ENCODE results near the gene ESRRA. TPM values are rescaled to one million over a fixed set of nuclear protein-coding genes. Genes with fewer than 3 reads are reported as not detected.
A peak's percentile ranks its signal among the peaks of the same experiment; 100 is the strongest.

Gene ESRRA
- total and polyA plus RNA-seq, 2 of the 13 experiments (the other 11 are each of a cell fraction or from before 2014, with no cell fraction given): 18.1 to 36.3 TPM

- TF ChIP-seq MAX (IDR thresholded peaks at IDR 0.05): peak; percentile 56
- TF ChIP-seq GZF1 (CRISPR knock-in tag; IDR thresholded peaks at IDR 0.05): no peak
- no peak for TF ChIP-seq GLMP (CRISPR knock-in tag; IDR thresholded peaks at IDR 0.05; ENCODE audit: borderline replicate concordance)
- TF ChIP-seq, protein P1, sequence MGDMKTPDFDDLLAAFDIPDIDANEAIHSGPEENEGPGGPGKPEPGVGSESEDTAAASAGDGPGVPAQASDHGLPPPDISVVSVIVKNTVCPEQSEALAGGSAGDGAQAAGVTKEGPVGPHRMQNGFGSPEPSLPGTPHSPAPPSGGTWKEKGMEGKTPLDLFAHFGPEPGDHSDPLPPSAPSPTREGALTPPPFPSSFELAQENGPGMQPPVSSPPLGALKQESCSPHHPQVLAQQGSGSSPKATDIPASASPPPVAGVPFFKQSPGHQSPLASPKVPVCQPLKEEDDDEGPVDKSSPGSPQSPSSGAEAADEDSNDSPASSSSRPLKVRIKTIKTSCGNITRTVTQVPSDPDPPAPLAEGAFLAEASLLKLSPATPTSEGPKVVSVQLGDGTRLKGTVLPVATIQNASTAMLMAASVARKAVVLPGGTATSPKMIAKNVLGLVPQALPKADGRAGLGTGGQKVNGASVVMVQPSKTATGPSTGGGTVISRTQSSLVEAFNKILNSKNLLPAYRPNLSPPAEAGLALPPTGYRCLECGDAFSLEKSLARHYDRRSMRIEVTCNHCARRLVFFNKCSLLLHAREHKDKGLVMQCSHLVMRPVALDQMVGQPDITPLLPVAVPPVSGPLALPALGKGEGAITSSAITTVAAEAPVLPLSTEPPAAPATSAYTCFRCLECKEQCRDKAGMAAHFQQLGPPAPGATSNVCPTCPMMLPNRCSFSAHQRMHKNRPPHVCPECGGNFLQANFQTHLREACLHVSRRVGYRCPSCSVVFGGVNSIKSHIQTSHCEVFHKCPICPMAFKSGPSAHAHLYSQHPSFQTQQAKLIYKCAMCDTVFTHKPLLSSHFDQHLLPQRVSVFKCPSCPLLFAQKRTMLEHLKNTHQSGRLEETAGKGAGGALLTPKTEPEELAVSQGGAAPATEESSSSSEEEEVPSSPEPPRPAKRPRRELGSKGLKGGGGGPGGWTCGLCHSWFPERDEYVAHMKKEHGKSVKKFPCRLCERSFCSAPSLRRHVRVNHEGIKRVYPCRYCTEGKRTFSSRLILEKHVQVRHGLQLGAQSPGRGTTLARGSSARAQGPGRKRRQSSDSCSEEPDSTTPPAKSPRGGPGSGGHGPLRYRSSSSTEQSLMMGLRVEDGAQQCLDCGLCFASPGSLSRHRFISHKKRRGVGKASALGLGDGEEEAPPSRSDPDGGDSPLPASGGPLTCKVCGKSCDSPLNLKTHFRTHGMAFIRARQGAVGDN (CRISPR knock-in tag; IDR thresholded peaks at IDR 0.05): peak; percentile 87
- no peak for TF ChIP-seq ZFP36L2 (CRISPR knock-in tag; IDR thresholded peaks at IDR 0.05)
- TF ChIP-seq, protein P2, sequence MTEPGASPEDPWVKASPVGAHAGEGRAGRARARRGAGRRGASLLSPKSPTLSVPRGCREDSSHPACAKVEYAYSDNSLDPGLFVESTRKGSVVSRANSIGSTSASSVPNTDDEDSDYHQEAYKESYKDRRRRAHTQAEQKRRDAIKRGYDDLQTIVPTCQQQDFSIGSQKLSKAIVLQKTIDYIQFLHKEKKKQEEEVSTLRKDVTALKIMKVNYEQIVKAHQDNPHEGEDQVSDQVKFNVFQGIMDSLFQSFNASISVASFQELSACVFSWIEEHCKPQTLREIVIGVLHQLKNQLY (CRISPR knock-in tag; IDR thresholded peaks at IDR 0.05): no peak
- peak; percentile 79 for TF ChIP-seq CREB1 (IDR thresholded peaks at IDR 0.05)
- TF ChIP-seq CREB1 (CRISPR knock-in tag; IDR thresholded peaks at IDR 0.05): peak; percentile 96
- 0 out of 2 replicates have a peak, but pooled peaks have one; percentile 1 for TF ChIP-seq ZNF230 (CRISPR knock-in tag; IDR thresholded peaks at IDR 0.05)
- no peak for TF ChIP-seq ZBTB20 (CRISPR knock-in tag; IDR thresholded peaks at IDR 0.05; ENCODE audit: borderline replicate concordance, low read depth)
- TF ChIP-seq MTERF4 (CRISPR knock-in tag; IDR thresholded peaks at IDR 0.05): no peak
- TF ChIP-seq ZNF672 (CRISPR knock-in tag; IDR thresholded peaks at IDR 0.05): no peak
- no peak for TF ChIP-seq ZNF737 (CRISPR knock-in tag; IDR thresholded peaks at IDR 0.05; ENCODE audit: borderline replicate concordance)
- peak; percentile 75; the same call in 1 of the 2 replicates for TF ChIP-seq ZNF251 (CRISPR knock-in tag; IDR thresholded peaks at IDR 0.05)
- 0 out of 2 replicates have a peak, but pooled peaks have one; percentile 26 for TF ChIP-seq ZNF543 (CRISPR knock-in tag; IDR thresholded peaks at IDR 0.05)
- TF ChIP-seq RBFOX2 (IDR thresholded peaks at IDR 0.05; ENCODE audit: low read depth, low read length): peak; percentile 84
- TF ChIP-seq ZNF891 (CRISPR knock-in tag; IDR thresholded peaks at IDR 0.05): no peak
- peak; percentile 93 for TF ChIP-seq KDM2A (CRISPR knock-in tag; IDR thresholded peaks at IDR 0.05; ENCODE audit: borderline replicate concordance, low read depth)
- TF ChIP-seq HNRNPH1 (optimal IDR thresholded peaks at IDR 0.05; ENCODE audit: low read depth, low read length): no peak
- TF ChIP-seq FIP1L1 (IDR thresholded peaks at IDR 0.05; ENCODE audit: borderline replicate concordance, insufficient read depth, low read depth, low read length): no peak
- TF ChIP-seq RARG (CRISPR knock-in tag; IDR thresholded peaks at IDR 0.05; ENCODE audit: low read depth): no peak
- TF ChIP-seq HMG20B (CRISPR knock-in tag; conservative IDR thresholded peaks at IDR 0.05): no peak
- TF ChIP-seq TCF7L2 (IDR thresholded peaks at IDR 0.05; ENCODE audit: low read depth, low read length): no peak
- no peak for TF ChIP-seq RFX3 (CRISPR knock-in tag; IDR thresholded peaks at IDR 0.05)
Measured at GRCh38 chr11:64317325-64317960, 12.1 kb downstream of the ESRRA start, which contains the start of gene TRMT112 (continued).
